Ascending aorta (tissue), 2 donors: ENCODE measurements around the gene CHCHD6. TPM values are rescaled to one million over a fixed set of nuclear protein-coding genes. Genes with fewer than 3 reads are reported as not detected.

ENCODE experiments used
- DNase-seq, 2 donors: peaks; one replicate each; pipeline ENCODE4 v3.0.0-alpha.2; 2019; ENCODE audit warnings: low spot score in 2 of 2
- H3K27ac ChIP-seq, 2 donors: fragments of 200-600 bp; sonication (generic); one replicate each; pipeline ENCODE4 v1.5.1; 2016 to 2017; ENCODE audit warnings: mild to moderate bottlenecking in 1 of 2
- H3K27me3 ChIP-seq: fragments of 200-600 bp; sonication (generic); one replicate; pipeline ENCODE4 v1.5.1; 2017
- H3K36me3 ChIP-seq, 2 donors: fragments of 200-600 bp; sonication (generic); one replicate each; pipeline ENCODE4 v1.5.1; 2016
- H3K4me1 ChIP-seq, 2 donors: fragments of 200-600 bp; sonication (generic); one replicate each; pipeline ENCODE4 v1.5.1; 2016 to 2017; ENCODE audit warnings: mild to moderate bottlenecking in 1 of 2
- H3K4me3 ChIP-seq, 2 donors: fragments of 200-600 bp; sonication (generic); one replicate each; pipeline ENCODE4 v1.5.1; 2016 to 2017; ENCODE audit warnings: mild to moderate bottlenecking in 1 of 2
- H3K9me3 ChIP-seq, 2 donors: fragments of 200-600 bp; sonication (generic); one replicate each; pipeline ENCODE4 v1.5.1; 2016
- CTCF ChIP-seq, 3 experiments: fragments of 200-600 bp in 2 of 3; fragments of 450-650 bp in 1 of 3; sonication (generic) in 2 of 3; IDR thresholded peaks; one replicate each; pipeline ENCODE4 v1.5.1; 2016 to 2019; ENCODE audit warnings: antibody characterized with exemption in 3 of 3, mild to moderate bottlenecking in 1 of 3, moderate library complexity in 1 of 3
- intact Hi-C: fragments of 100-400 bp; cut with DNase I; formaldehyde crosslinking; loops from one replicate; pipeline ENCODE4 v1.15.1; 2023
- total RNA-seq: library from RNA; depleted of rRNA; stranded (reverse); fragments of >200 nt; gene quantifications from one replicate; pipeline ENCODE4 v1.1.0, GENCODE V29; 2016

Gene CHCHD6
- total RNA-seq, 1 donor from 2014 or later, result 1.2 TPM

- Histone ChIP-seq H3K4me3 (no peak overlapping the region), H3K27me3 (no peaks in the 10 kb centered on the region), H3K27ac (no peak overlapping the region), H3K9me3 (no peaks in the 10 kb centered on the region), H3K36me3 (peaks cover 0 to 3% of the 10 kb centered on the region in 2 donors), H3K4me1 (no peaks in the 10 kb centered on the region)
- intact Hi-C loops, result no loop called here
- no peak for TF ChIP-seq CTCF (IDR thresholded peaks at IDR 0.05)
- DNase-seq, result no peak
Measured at GRCh38 chr3:126836220-126836860, 132.3 kb downstream of the CHCHD6 start.

- Histone ChIP-seq H3K36me3 (peaks cover 0 to 3% of the 10 kb centered on the region in 2 donors), H3K9me3 (no peaks in the 10 kb centered on the region), H3K27ac (no peak overlapping the region), H3K4me1 (no peaks in the 10 kb centered on the region), H3K4me3 (no peak overlapping the region), H3K27me3 (no peaks in the 10 kb centered on the region)
- intact Hi-C loops, result no loop called here
- no peak for TF ChIP-seq CTCF (IDR thresholded peaks at IDR 0.05)
- no peak for DNase-seq
Measured at GRCh38 chr3:126837773-126838172, 133.7 kb downstream of the CHCHD6 start.

GRCh38 chr3:126845920-126846715 is 142.1 kb downstream of the CHCHD6 start:
- no peaks in the 10 kb centered on the region for H3K36me3 ChIP-seq
- H3K4me1 ChIP-seq, result peaks cover 0 to 8% of the 10 kb centered on the region in 2 donors
- no peak overlapping the region for H3K27ac ChIP-seq
- H3K27me3 ChIP-seq, result no peaks in the 10 kb centered on the region
- intact Hi-C loops, result no loop called here
- no peak overlapping the region for H3K4me3 ChIP-seq
- no peaks in the 10 kb centered on the region for H3K9me3 ChIP-seq
- DNase-seq, result no peak
- no peak for TF ChIP-seq CTCF (IDR thresholded peaks at IDR 0.05)

DNA sequence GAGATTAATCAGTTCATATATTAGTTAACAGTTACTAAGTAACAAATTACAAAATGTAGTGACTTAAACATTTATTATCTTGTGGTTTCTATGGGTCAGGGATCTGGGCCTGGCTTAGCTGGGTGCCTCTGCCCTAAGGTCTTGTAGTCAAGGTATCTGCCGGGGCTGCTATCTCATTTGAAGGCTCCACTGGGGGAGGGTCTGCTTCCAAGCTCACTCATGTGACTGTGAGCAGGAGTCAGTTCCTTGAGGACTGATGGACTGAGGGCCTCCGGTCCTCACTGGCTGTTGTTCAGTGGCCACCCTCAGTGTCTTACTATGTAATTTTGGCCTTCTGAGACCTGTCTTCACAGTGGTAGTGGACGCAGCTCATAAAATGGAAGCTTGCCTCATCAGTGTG is 143.0 kb downstream of the CHCHD6 start:
- Histone ChIP-seq H3K27me3 (no peaks in the 10 kb centered on the region), H3K27ac (no peak overlapping the region), H3K9me3 (no peaks in the 10 kb centered on the region), H3K4me3 (no peak overlapping the region), H3K4me1 (peaks cover 0 to 8% of the 10 kb centered on the region in 2 donors), H3K36me3 (no peaks in the 10 kb centered on the region)
- intact Hi-C loops, result no loop called here
- peak in 1 of 2 donors; percentile 34 for DNase-seq
- no peak for TF ChIP-seq CTCF (IDR thresholded peaks at IDR 0.05)

DNA sequence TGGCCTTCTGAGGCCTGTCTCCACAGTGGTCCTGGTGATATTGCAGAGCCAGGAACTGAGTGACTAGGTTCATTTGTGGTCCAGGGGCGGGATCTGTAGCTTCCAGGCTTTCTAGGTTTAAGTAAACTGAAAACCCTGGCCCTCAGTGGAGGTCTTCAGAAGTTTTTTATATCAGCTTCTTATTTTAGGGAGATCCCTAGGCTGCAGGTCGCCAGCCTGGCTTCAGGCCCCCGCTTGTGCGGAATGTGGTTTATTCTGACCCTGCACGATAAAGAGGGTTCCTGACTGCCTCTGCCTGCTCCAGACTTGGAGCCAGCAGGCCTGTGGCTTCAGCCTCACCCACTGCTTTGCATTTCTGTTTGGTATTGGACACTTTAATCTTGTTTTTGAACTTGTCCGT is 145.0 kb downstream of the CHCHD6 start:
- no peak for TF ChIP-seq CTCF (IDR thresholded peaks at IDR 0.05)
- no peaks in the 10 kb centered on the region for H3K27me3 ChIP-seq
- H3K27ac ChIP-seq, result no peak overlapping the region
- intact Hi-C loops, result no loop called here
- no peaks in the 10 kb centered on the region for H3K9me3 ChIP-seq
- peaks cover 0 to 4% of the 10 kb centered on the region in 2 donors for H3K36me3 ChIP-seq
- peak in 1 of 2 donors; percentile 30 for DNase-seq
- no peak overlapping the region for H3K4me3 ChIP-seq
- H3K4me1 ChIP-seq, result peaks cover 0 to 8% of the 10 kb centered on the region in 2 donors
